CD8-positive, alpha-beta memory T cell (primary cell): ENCODE results near the gene EML6. TPM values are rescaled to one million over a fixed set of nuclear protein-coding genes. Genes with fewer than 3 reads are reported as not detected.
A peak's percentile ranks its signal among the peaks of the same experiment; 100 is the strongest.

ENCODE experiments used
- CTCF ChIA-PET: fragments of 350-600 bp; sonication (Branson Sonifier 250); formaldehyde crosslinking; loops from one replicate; lab custom pipeline; 2021; ENCODE audit warnings: antibody characterized with exemption; lab: Charles Lee
- POLR2A ChIA-PET: fragments of 350-600 bp; sonication (Branson Sonifier 250); formaldehyde crosslinking; loops from one replicate; lab custom pipeline; 2021; ENCODE audit warnings: antibody characterized with exemption; lab: Charles Lee
- DNase-seq, 5 donors: peaks; one replicate each; pipeline versions ENCODE4 v3.0.0 to v3.0.0-alpha.2; 2020 to 2022; ENCODE audit warnings: mixed read lengths in 1 of 5
- H3K27ac ChIP-seq: one replicate; pipeline ENCODE4 v1.7.0; 2013; ENCODE audit warnings: low read depth, mild to moderate bottlenecking, low read length, moderate library complexity
- H3K27me3 ChIP-seq: 2 replicates; pipeline ENCODE4 v1.7.0; 2013; ENCODE audit warnings: low read length, mild to moderate bottlenecking; ENCODE audit not compliant: insufficient read depth, poor library complexity, severe bottlenecking
- H3K36me3 ChIP-seq: 2 replicates; pipeline ENCODE4 v1.7.0; 2013; ENCODE audit warnings: mild to moderate bottlenecking, low read length, moderate library complexity; ENCODE audit not compliant: insufficient read depth
- H3K4me1 ChIP-seq: 2 replicates; pipeline ENCODE4 v1.7.0; 2013; ENCODE audit warnings: mild to moderate bottlenecking, low read length, moderate library complexity; ENCODE audit not compliant: insufficient read depth
- H3K4me3 ChIP-seq: 2 replicates; pipeline ENCODE4 v1.7.0; 2013; ENCODE audit warnings: mild to moderate bottlenecking, low read length
- H3K9me3 ChIP-seq: 2 replicates; pipeline ENCODE4 v1.7.0; 2013; ENCODE audit warnings: mild to moderate bottlenecking, low read length
- H3K27ac Mint-ChIP-seq, 8 donors: one replicate each; pipeline ENCODE4 v1.8.0; 2020 to 2021; ENCODE audit warnings: mixed read lengths in 8 of 8, mild to moderate bottlenecking in 6 of 8, inconsistent platforms in 3 of 8, moderate library complexity in 3 of 8
- H3K27me3 Mint-ChIP-seq, 2 donors: one replicate each; pipeline ENCODE4 v1.8.0; 2020 to 2021; ENCODE audit warnings: mixed read lengths in 2 of 2, mild to moderate bottlenecking in 1 of 2, moderate library complexity in 1 of 2
- H3K36me3 Mint-ChIP-seq, 3 donors: one replicate each; pipeline ENCODE4 v1.8.0; 2020 to 2021; ENCODE audit warnings: mixed read lengths in 3 of 3, inconsistent platforms in 1 of 3, mild to moderate bottlenecking in 1 of 3
- H3K4me1 Mint-ChIP-seq, 3 donors: one replicate each; pipeline ENCODE4 v1.8.0; 2020 to 2021; ENCODE audit warnings: mixed read lengths in 3 of 3, inconsistent platforms in 1 of 3, mild to moderate bottlenecking in 1 of 3
- H3K4me3 Mint-ChIP-seq, 7 donors: one replicate each; pipeline ENCODE4 v1.8.0; 2020 to 2021; ENCODE audit warnings: mixed read lengths in 7 of 7, mild to moderate bottlenecking in 6 of 7, moderate library complexity in 4 of 7, inconsistent platforms in 2 of 7
- H3K9me3 Mint-ChIP-seq, 5 donors: one replicate each; pipeline ENCODE4 v1.8.0; 2020 to 2022; ENCODE audit warnings: mixed read lengths in 5 of 5, mild to moderate bottlenecking in 3 of 5, moderate library complexity in 2 of 5, inconsistent platforms in 1 of 5
- polyA plus RNA-seq: library from polyadenylated mRNA; unstranded; fragments of 300-500 nt; fragmentation: Illumina TruSeq; gene quantifications from one replicate; pipeline ENCODE4 v1.2.3, GENCODE V29; 2021
- total RNA-seq, 2 experiments: library from RNA; stranded (reverse); gene quantifications; one replicate each; pipeline ENCODE4 v1.2.3, GENCODE V29; 2021

EML6 gene
- total and polyA plus RNA-seq, 3 experiments from 2014 or later, result 0.05 to 2.3 (median 1.3) TPM

DNA sequence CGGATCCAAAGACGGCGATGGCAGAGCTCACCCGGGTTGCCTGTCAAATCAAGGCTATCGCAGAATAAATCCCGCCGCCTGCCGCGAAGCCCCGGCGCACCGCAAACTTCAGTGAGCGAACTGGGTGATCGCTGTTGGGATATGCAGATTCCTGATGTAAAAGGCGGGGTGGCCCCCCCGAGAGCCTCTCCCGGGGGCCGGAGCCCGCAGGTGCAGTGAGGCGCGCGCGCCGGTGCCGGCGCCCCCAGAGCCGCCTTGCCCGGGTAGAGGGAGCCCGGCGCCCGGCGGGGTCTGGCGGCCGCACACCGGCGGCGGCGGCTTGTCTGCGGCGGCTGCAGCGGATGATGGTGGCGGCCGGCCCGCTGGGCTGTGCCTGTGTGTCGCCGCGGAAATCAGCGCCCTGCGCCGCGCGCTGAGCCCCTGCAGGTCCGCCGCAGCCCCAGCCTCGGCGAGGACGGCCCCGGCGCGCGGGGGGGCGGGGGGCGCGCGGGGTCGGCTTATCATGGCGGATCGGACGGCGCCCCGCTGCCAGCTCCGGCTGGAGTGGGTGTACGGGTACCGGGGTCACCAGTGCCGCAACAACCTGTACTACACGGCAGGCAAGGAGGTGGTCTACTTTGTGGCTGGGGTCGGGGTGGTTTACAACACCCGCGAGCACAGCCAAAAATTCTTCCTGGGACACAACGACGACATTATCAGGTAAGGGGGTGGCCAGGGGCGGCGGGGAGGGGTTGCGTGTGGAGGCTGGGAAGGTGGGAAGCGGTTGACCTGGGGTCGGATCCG lies 1.3 kb downstream of the EML6 start:
- H3K4me1 ChIP-seq, result peaks cover 13% of the 10 kb centered on the region
- Mint-ChIP-seq H3K4me3 (peak overlapping the region; percentile 89 to 98 (median 95)), H3K9me3 (no peaks in the 10 kb centered on the region), H3K27ac (peak overlapping the region in 6 of 8 donors; percentile 31 to 94 (median 88)), H3K27me3 (peaks cover 27 to 46% of the 10 kb centered on the region in 2 donors), H3K4me1 (peaks cover 14 to 20% (median 17%) of the 10 kb centered on the region in 3 donors), H3K36me3 (peaks cover 0 to 5% (median 0%) of the 10 kb centered on the region in 3 donors)
- DNase-seq, result peak; percentile 12 to 61 (median 32)
- no peaks in the 10 kb centered on the region for H3K36me3 ChIP-seq
- no peak overlapping the region for H3K27ac ChIP-seq
- POLR2A ChIA-PET, result interaction anchor here (0.6 kb wide), 1 partner anchor 942 kb away, joined by 4 read pairs; no protein-coding TSS in a partner anchor
- no peaks in the 10 kb centered on the region for H3K9me3 ChIP-seq
- H3K27me3 ChIP-seq, result peaks cover 12% of the 10 kb centered on the region
- CTCF ChIA-PET, result no interaction called here
- H3K4me3 ChIP-seq, result peak overlapping the region; percentile 86

DNA sequence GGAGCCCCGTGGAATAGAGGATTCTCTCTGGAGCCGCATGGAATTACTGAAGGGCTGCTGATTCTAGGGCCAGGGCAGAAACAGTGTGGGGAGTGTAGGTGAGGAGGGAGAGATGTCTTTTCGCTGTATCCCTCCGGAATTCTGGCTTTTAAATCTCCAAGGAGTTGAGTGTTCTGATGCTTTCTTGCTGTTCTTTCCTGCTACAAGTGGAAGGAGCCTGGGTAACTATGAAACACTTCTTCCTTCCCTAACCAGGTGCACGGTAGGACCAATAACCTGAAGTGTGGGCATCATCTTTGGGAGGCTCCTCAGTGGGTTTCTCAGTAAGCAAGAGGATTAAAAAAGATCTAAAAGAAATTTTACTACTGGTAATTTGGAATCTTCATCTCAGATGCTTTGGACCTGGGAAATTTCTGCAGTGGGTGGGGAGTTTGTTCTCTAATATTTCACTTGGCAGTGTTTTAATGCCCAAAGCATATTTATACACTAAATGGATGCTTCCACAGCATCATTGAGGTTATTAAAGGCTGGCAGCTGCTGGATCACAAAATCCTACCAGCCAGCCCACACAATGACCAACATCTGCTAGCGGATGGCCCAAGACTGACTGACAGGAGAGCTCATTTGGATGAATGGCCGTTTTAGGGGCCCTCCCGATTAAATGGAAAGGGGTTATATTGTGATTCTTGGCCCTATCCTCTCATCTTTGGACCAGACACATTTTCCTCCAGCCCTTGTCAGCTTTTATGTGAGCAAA lies 2.1 kb downstream of the EML6 start:
- CTCF ChIA-PET, result no interaction called here
- H3K4me3 ChIP-seq, result no peak overlapping the region
- peak overlapping the region; percentile 82 to 92 (median 84) for H3K4me3 Mint-ChIP-seq

DNA sequence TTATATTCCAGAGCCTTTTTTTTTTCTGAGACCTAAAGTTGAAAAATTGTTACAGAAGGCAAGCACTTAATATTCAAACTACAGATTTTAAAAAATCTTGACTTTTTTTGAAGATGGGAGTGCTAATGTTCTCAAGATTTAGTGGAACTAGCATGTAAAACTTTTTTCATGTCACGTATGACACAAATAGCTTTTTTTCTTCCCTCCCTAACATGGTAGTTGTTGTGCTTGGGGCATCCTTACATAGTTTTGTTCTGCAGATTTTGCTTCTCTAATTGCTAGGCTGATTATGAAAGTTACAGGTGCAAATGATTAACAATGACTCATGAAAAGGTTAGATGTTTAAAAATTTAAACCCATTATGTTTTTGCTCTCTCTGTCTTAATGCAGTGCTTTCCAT lies 3.0 kb downstream of the EML6 start:
- Histone ChIP-seq H3K4me1 (peaks cover 13% of the 10 kb centered on the region), H3K9me3 (no peaks in the 10 kb centered on the region), H3K27ac (no peak overlapping the region), H3K27me3 (peaks cover 12% of the 10 kb centered on the region), H3K4me3 (no peak overlapping the region), H3K36me3 (no peaks in the 10 kb centered on the region)
- POLR2A ChIA-PET, result no interaction called here
- Mint-ChIP-seq H3K9me3 (no peaks in the 10 kb centered on the region), H3K27me3 (peaks cover 27 to 42% of the 10 kb centered on the region in 2 donors), H3K4me1 (peaks cover 14 to 20% (median 17%) of the 10 kb centered on the region in 3 donors), H3K27ac (no peak overlapping the region), H3K36me3 (peaks cover 0 to 5% (median 0%) of the 10 kb centered on the region in 3 donors), H3K4me3 (peak overlapping the region in 3 of 7 donors; percentile 12 to 92 (median 86))
- DNase-seq, result no peak
- CTCF ChIA-PET, result no interaction called here

More for the DNA sequence above, 2.1 kb downstream of the EML6 start:
- no peak overlapping the region for H3K27ac ChIP-seq
- Mint-ChIP-seq H3K4me1 (peaks cover 14 to 20% (median 17%) of the 10 kb centered on the region in 3 donors), H3K27ac (peak overlapping the region in 5 of 8 donors; percentile 31 to 87 (median 34)), H3K27me3 (peaks cover 27 to 42% of the 10 kb centered on the region in 2 donors), H3K9me3 (no peaks in the 10 kb centered on the region), H3K36me3 (peaks cover 0 to 5% (median 0%) of the 10 kb centered on the region in 3 donors)
- peaks cover 12% of the 10 kb centered on the region for H3K27me3 ChIP-seq
- no peaks in the 10 kb centered on the region for H3K36me3 ChIP-seq
- DNase-seq, result no peak
- H3K9me3 ChIP-seq, result no peaks in the 10 kb centered on the region
- POLR2A ChIA-PET, result interaction anchor here (0.6 kb wide), 1 partner anchor 943 kb away, joined by 4 read pairs; no protein-coding TSS in a partner anchor
- H3K4me1 ChIP-seq, result peaks cover 13% of the 10 kb centered on the region

DNA sequence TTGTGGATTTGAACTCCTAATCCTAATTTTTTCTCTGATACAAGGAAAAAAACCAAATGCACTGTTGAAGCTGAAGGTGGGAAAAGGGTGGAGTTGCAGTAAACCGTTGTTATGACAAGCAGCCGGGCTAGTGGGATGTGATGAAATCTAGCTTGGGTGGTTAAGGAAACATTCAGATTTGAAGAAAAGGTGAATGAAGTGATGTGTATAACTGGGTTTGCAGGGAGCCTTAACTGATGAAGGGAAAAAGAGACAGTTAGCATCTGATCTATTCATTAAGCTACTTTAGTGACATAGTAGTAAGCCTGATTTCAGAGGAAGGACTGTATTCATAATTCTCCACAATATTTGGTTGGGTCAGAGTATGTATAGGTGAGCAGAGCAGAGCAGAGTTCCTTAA lies 3.5 kb downstream of the EML6 start:
- CTCF ChIA-PET, result no interaction called here
- Mint-ChIP-seq H3K4me3 (peak overlapping the region in 1 of 7 donors; percentile 92), H3K27ac (no peak overlapping the region), H3K9me3 (no peaks in the 10 kb centered on the region), H3K27me3 (peaks cover 28 to 42% of the 10 kb centered on the region in 2 donors), H3K4me1 (peaks cover 14 to 20% (median 17%) of the 10 kb centered on the region in 3 donors), H3K36me3 (peaks cover 0 to 5% (median 0%) of the 10 kb centered on the region in 3 donors)
- no peaks in the 10 kb centered on the region for H3K9me3 ChIP-seq
- H3K4me3 ChIP-seq, result no peak overlapping the region
- POLR2A ChIA-PET, result interaction anchor here (0.5 kb wide), 1 partner anchor 196 kb away, joined by 6 read pairs; no protein-coding TSS in a partner anchor
- H3K36me3 ChIP-seq, result no peaks in the 10 kb centered on the region
- peaks cover 12% of the 10 kb centered on the region for H3K27me3 ChIP-seq
- DNase-seq, result no peak
- H3K4me1 ChIP-seq, result peaks cover 13% of the 10 kb centered on the region
- no peak overlapping the region for H3K27ac ChIP-seq

- Mint-ChIP-seq H3K9me3 (no peaks in the 10 kb centered on the region), H3K36me3 (peaks cover 0 to 3% (median 0%) of the 10 kb centered on the region in 3 donors), H3K4me3 (no peak overlapping the region), H3K27me3 (peaks cover 28 to 49% of the 10 kb centered on the region in 2 donors), H3K27ac (no peak overlapping the region), H3K4me1 (peaks cover 10 to 12% (median 11%) of the 10 kb centered on the region in 3 donors)
- H3K27ac ChIP-seq, result no peak overlapping the region
- H3K4me3 ChIP-seq, result no peak overlapping the region
- H3K36me3 ChIP-seq, result no peaks in the 10 kb centered on the region
- no peaks in the 10 kb centered on the region for H3K9me3 ChIP-seq
- DNase-seq, result no peak
- ChIA-PET CTCF (no interaction called here), POLR2A (no interaction called here)
- peaks cover 12% of the 10 kb centered on the region for H3K27me3 ChIP-seq
- peaks cover 7% of the 10 kb centered on the region for H3K4me1 ChIP-seq
These were observed 5.2 kb downstream of the EML6 start for GRCh38 chr2:54728669-54729120.

GRCh38 chr2:54735636-54736035 lies 12.2 kb downstream of the EML6 start:
- Histone ChIP-seq H3K4me3 (no peak overlapping the region), H3K27me3 (no peaks in the 10 kb centered on the region), H3K4me1 (no peaks in the 10 kb centered on the region), H3K27ac (no peak overlapping the region), H3K36me3 (no peaks in the 10 kb centered on the region), H3K9me3 (no peaks in the 10 kb centered on the region)
- Mint-ChIP-seq H3K27me3 (peaks cover 9 to 24% of the 10 kb centered on the region in 2 donors), H3K27ac (no peak overlapping the region), H3K4me1 (no peaks in the 10 kb centered on the region), H3K4me3 (no peak overlapping the region), H3K36me3 (no peaks in the 10 kb centered on the region), H3K9me3 (no peaks in the 10 kb centered on the region)
- ChIA-PET CTCF (no interaction called here), POLR2A (no interaction called here)
- no peak for DNase-seq

DNA sequence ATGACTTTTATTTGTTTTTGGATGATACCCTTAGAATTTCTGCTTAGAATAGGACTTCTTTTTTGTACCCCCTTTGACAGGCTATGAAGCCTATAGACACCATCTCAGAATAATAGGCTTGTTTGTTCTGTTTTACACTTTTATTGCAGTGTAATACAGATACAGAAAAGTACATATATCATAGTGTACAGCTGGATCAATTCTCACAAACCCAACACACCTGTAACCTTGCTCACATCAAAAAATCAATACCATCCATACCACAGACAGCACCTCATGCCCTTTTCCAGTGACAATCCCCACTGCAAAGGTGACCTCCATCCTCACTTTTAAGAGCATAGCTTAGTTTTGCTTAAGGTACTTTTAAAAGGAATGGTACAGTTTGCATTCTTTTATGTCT lies 14.8 kb downstream of the EML6 start:
- Histone ChIP-seq H3K4me1 (no peaks in the 10 kb centered on the region), H3K36me3 (no peaks in the 10 kb centered on the region), H3K9me3 (no peaks in the 10 kb centered on the region), H3K27me3 (no peaks in the 10 kb centered on the region), H3K4me3 (no peak overlapping the region), H3K27ac (no peak overlapping the region)
- Mint-ChIP-seq H3K27ac (no peak overlapping the region), H3K36me3 (no peaks in the 10 kb centered on the region), H3K27me3 (peaks cover 5 to 26% of the 10 kb centered on the region in 2 donors), H3K4me3 (no peak overlapping the region), H3K9me3 (no peaks in the 10 kb centered on the region), H3K4me1 (no peaks in the 10 kb centered on the region)
- no peak for DNase-seq
- POLR2A ChIA-PET, result no interaction called here
- CTCF ChIA-PET, result interaction anchor here (1.0 kb wide), 1 partner anchor 15 kb away, joined by 3 read pairs; the partner anchor contains the start of gene EML6
